CD4-positive, alpha-beta T cell treated with Interferon gamma for 1 hour (primary cell): ENCODE results near the gene PDX1.

Experiments used
- DNase-seq: peaks from one replicate; pipeline ENCODE4 v3.0.0-alpha.2; 2020

Gene PDX1

GRCh38 chr13:27922883-27923612, 3.2 kb downstream of the PDX1 start:
- DNase-seq = no peak

GRCh38 chr13:27923794-27924528, 4.2 kb downstream of the PDX1 start:
- DNase-seq = no peak

- no peak for DNase-seq
Measured at GRCh38 chr13:27924529-27925141, 4.8 kb downstream of the PDX1 start.

DNA sequence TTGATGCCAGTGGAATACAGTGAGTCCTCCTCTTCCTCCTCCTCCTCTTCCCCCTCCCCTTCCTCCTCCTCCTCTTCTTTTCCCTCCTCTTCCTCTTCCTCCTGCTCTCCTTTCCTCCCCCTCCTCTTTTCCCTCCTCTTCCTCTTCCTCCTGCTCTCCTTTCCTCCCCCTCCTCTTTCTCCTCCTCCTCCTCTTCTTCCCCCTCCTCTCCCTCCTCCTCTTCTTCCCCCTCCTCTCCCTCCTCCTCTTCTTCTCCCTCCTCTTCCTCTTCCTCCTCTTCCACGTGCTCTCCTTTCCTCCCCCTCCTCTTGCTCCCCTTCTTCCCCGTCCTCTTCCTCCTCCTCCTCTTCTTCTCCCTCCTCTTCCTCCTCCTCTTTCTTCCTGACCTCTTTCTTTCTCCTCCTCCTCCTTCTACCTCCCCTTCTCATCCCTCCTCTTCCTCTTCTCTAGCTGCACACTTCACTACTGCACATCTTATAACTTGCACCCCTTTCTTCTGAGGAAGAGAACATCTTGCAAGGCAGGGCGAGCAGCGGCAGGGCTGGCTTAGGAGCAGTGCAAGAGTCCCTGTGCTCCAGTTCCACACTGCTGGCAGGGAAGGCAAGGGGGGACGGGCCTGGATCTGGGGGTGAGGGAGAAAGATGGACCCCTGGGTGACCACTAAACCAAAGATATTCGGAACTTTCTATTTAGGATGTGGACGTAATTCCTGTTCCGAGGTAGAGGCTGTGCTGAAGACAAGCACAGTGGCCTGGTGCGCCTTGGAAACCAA, 5.6 kb downstream of the PDX1 start:
- DNase-seq = no peak

DNA sequence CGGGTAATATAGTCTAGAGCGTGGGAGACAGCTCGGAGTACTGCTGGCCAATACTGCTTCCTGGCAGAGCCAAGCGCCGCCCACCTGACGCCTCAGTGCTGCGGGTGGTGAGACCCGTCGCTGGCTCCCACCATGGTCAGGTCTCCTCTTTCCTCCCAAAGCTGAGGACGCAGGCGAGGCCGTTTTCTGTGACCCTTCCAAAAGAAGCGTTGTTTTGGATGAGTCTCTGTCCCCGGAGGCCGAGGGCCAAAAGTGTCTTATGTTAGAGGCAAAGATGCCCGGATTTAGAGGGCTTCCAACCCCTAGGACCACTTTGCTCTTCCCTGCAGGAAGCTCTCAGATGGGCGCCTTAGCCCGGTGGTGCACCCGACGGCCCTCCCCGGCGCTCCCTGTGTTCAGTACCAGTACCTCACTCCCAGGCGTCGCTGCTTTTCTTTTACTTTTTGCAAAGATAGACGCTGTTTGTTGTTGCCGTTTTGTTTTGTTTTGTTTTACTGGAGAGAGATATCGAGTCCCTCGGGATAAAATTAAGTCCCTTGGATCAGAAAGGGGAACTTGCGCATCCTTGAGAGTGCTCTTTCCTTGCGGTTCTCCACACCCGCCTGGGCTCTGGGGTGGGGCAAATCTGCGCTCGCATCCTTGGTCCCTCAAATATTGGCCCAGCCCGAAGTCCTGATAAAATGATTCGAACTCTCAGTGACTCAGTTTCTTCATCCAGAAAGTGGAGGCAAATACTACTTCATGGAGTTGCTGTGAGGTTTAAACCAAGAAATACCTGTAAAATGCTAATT, 7.0 kb downstream of the PDX1 start:
- DNase-seq = no peak

DNA sequence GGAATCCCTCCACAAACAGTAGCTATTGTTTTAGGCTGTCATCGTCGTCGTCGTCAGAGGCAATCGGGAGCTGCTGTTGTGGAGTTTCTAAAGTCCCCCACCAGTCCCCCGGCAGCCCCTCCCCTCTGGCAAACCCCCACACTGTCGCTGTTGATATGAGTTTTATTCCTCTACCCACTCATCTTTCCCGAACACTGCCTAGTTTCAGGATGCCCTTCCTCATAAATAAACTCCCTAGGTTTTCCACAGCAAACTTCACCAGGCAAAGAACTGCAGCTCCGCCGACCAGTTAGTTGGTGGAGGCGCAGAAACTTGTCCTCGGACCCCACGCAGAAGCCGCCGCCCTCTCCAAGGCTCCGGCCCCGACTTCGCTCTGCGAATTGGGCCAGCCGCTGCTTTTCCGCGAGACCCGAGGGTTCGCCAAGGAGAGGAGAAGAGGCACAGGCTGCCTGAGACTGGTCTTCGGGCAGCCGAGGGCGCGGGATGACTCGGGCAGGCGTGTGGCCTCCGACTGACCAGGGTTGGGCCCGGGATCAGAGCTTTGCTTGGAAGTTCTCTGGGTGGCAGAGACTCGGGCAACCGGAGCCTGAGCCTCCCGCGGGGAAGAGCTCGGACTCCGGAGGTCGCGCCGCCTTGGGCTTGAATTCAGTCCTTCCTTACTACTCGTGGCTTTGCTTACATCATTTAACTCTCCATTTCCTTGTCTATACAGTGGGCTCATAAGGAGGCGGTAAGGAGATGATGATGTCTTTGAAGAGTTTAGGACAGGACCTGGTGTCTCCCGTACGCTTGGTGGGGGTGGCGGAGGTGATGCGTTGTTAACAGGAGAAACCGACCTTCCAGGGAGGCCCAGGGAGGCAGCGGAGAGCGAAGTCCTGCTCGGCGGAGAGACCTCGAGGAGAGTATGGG, 7.9 kb downstream of the PDX1 start:
- no peak for DNase-seq

- no peak for DNase-seq
Measured at GRCh38 chr13:27928353-27928804, 8.6 kb downstream of the PDX1 start.

GRCh38 chr13:27928805-27929753, 9.3 kb downstream of the PDX1 start:
- DNase-seq = no peak

- DNase-seq = no peak
Measured at GRCh38 chr13:27929868-27930267, 10.1 kb downstream of the PDX1 start.

DNA sequence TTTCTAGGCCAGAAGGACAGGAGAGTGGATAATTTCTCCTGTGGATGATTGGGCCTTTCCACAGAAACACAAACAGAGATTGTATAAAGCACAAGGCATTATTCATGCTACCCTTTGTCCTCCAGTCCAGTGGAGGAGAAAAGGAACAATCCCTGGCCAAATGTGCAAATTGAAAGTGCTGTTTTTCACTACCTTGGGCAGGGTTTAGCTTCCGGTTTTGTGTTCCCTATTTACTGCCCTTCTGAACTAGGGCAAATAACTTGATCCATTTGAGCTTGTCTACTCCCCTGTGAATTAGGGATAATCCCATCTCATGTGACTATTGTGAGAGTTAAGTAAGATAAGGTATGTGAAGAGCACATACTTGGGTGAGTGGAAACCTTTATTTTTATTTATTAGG, 13.3 kb downstream of the PDX1 start:
- no peak for DNase-seq

DNA sequence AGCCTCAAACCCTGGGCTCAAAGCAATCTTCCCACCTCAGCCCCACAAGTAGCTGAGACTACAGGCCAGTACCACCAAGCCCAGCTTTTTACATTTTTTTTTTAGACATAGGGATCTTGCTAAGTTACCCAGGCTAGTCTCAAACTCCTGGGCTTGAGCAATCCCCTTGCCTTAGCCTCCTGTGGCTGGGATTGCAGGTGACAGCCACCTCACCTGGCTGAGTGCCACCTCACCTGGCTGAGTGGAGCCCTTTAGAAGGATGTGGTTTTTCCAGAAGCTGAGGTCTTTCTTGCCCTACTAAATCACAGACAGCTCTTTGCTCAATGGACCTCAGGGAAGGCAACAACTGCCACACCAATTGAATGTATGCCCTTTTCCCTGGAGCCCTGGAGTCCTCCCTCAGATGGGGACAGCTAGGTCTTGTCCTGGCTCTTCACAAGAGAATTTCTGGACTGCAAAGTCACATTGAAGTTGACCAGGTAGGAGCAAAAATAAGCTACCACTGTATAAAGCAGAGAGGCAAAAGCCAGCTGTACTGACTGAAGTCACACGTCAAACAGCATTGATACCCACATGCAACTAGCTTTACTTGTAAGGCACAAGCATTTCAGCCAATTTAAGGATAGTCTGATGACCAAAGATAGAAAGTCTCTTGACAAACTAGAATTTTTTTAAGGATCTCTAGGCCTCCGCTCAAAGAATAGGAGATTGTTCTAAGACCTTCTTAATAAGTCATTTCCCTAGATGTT, 14.0 kb downstream of the PDX1 start:
- DNase-seq = no peak

DNA sequence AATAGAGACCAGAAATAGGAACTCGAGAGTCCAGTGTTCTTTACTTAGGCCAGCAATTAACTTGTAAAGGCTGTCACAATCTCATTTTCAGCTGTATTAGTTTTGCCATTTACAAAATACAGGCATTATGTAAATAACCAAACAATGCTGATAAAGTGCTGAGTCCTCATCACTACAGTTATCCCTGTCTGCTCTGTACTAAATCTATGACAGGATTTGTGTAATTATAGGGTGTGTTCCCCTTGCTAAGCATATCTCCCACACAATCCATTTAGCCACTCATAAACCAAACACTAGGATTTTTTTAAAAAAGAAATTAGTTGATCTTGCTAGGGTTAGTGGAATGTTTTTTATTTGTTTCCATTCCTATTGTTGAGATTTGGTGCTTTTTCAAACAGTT, 23.2 kb downstream of the PDX1 start:
- no peak for DNase-seq

DNA sequence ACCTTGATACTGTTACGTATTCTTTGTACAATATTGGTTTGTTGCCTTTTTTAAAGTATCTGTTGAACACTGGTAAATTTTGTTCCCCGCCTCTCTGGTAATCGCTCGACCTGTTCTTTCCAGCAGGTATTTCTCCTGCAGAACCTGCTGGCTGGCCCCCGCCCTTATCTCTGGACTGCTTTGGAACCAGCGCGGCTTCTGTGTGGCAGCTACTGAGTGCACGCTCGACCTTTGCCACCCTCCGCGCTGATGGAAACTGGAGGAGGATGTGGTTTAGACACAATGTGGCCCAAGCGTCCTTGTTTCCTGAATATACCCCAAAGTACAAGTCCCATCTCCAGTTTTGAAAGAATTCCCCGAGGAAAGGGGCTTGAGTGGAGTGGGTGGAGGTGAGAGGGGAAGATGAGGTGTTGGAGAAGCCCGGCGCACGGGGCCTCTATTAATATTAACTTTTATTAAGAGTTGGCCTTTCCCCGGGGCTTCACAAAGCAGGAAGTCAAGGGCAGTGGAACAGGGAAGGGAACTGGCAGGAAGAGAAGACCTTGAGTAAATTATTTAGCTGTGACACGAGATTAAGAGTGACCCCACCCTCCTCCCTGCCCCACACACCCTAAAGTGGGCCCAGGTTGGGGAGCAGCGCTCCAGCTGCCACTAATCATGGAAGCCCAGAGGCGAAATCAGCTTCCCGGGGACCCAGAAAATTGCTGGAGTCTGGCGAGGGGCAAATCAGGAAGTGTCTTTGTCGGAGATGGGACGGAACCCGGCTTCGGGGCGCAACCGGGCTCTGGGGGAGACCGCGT, 33.3 kb downstream of the PDX1 start:
- no peak for DNase-seq

DNA sequence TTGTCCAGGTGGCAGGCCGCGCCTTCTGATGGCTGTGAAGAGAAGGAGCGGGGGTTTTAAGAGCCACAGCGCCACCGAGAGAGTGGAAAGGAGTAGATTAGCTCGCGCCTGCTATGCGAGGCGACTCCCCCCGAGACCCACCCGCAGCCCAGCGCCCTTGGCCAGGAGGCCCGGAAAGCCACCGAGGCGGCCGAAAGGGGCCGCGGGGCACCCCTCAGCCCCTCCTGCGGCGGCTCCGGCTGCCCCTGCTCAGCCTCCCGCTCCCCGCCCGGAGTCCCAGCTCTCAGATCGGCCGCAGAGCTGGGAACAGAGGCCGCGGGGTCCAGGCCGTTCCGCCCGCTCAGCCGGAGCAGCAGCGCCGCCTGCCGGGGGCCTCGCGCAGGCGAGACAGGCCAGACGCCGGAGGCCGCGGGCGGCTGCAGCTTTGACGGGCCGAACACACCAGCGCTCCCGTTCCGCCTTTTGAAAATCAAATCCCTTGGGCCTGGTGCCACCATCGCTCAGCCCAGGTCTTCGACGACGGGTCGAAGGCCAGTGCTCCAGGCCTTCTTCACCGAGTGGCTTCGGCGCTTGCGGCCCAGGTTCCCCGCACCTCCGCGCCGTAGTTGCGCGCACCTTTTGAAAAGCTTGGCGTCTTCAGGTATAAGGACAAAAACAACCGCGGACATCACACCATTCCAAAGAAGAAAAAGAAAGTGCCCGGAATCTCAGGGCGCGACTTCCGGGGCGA, 34.0 kb downstream of the PDX1 start:
- peak; percentile 50 for DNase-seq

- no peak for DNase-seq
Measured at GRCh38 chr13:27954406-27954851, 34.6 kb downstream of the PDX1 start.

DNA sequence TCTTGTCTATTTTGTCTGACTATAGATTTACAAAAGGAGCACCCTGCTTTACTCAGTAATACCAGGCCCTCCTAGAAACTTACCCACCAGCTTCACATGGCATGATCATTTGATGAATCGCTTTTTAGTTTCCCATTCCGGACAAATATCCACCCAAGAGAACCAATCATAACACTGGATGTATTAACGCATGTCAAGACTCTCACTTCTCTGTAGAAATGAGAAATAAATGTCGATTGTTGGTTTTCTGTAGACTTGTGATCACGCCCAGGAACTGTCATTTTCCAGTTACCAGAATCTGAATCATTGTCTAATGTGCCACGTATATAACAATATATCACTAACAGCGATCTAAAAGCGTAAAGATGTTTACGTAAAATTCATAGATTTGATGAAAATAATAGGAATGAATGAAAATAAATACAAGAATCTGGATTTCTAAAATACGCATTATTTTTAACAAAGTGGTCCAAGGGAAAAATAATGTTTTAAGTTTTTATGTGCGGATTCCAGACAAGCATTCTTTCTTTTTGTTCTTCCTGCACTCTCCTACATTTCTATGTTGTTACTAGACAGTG, 35.3 kb downstream of the PDX1 start:
- DNase-seq = no peak

DNA sequence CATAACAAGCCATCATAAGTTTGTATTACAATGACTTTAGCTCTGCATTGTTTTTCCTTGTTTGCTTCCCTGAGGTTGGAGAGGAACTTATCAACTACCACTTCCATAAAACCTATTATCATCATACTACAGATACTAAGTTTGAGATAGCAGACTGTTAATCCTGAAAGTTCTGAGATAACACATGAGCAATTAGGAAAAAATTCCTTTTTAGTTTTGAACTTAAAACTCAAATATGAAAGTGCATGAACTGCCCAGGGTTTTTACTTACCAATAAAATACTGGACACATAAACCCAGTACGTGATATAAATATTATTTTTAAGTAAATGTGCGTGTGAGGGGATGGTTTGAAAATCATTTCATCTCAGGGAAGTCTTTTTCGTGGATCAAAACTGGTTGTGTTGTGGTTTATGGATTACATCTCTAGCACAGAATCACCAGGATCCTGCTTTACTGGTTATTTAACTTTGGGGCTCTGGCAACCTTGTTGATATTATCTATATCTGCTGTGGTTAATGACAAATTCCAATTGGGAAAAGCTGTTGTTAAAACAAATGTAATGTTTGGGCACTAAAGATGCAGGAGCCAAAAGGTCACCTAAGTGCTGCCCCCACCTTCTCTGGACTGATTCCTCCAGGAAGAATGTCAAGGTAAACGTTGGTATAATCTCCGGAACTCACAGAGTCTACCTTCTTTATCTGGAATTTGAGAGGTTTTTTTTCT, 36.9 kb downstream of the PDX1 start:
- DNase-seq = no peak
